H1 (cell line): ENCODE data around the gene GGN. TPM values are rescaled to one million over a fixed set of nuclear protein-coding genes. Genes with fewer than 3 reads are reported as not detected.

Experiments
- CTCF ChIA-PET: fragments of 300-600 bp; sonication (Branson Sonifier 250); formaldehyde crosslinking; loops from one replicate; lab custom pipeline; 2021; ENCODE audit not compliant: partially characterized antibody; lab: Charles Lee
- POLR2A ChIA-PET: fragments of 300-600 bp; sonication (Branson Sonifier 250); formaldehyde crosslinking; loops from one replicate; lab custom pipeline; 2021; ENCODE audit warnings: inconsistent platforms; ENCODE audit not compliant: partially characterized antibody; lab: Charles Lee
- DNase-seq, 2 experiments: peaks; one replicate each; pipeline versions ENCODE4 v3.0.0 to v3.0.0-alpha.2; 2010 to 2022; ENCODE audit warnings: low spot score in 2 of 2, low read depth in 1 of 2, mixed read lengths in 1 of 2
- FAIRE-seq: peaks from 2 replicates; lab custom pipeline; 2011; peaks lifted over from hg19 to GRCh38; lab: Jason Lieb, UNC
- H2AFZ ChIP-seq: 2 replicates; pipeline ENCODE4 v1.8.1; 2012; ENCODE audit warnings: low read length, inconsistent platforms
- H2AK5ac ChIP-seq: 2 replicates; pipeline ENCODE4 v1.6.1; 2013; ENCODE audit warnings: low read depth, low read length
- H2BK120ac ChIP-seq: replicated peaks from 2 replicates; pipeline ENCODE3; 2013; ENCODE audit warnings: low read depth, low read length, inconsistent platforms
- H2BK12ac ChIP-seq: 2 replicates; pipeline ENCODE4 v1.6.1; 2013; ENCODE audit warnings: low read depth, low read length
- H2BK15ac ChIP-seq: 2 replicates; pipeline ENCODE4 v1.6.1; 2013; ENCODE audit warnings: low read length
- H2BK20ac ChIP-seq: 2 replicates; pipeline ENCODE4 v1.6.1; 2013; ENCODE audit warnings: low read length
- H2BK5ac ChIP-seq: 2 replicates; pipeline ENCODE4 v1.6.1; 2013; ENCODE audit warnings: low read depth, low read length
- H3K14ac ChIP-seq: 2 replicates; pipeline ENCODE4 v1.6.1; 2013; ENCODE audit warnings: inconsistent platforms; ENCODE audit not compliant: insufficient read length
- H3K18ac ChIP-seq: 2 replicates; pipeline ENCODE4 v1.6.1; 2013; ENCODE audit warnings: low read length; ENCODE audit errors: extremely low read depth
- H3K23ac ChIP-seq: 2 replicates; pipeline ENCODE4 v1.6.1; 2013; ENCODE audit warnings: inconsistent platforms; ENCODE audit not compliant: insufficient read length
- H3K23me2 ChIP-seq: 2 replicates; pipeline ENCODE4 v1.6.1; 2013; ENCODE audit warnings: low read depth, low read length
- H3K27ac ChIP-seq: 2 replicates; pipeline ENCODE4 v1.6.1; 2011; ENCODE audit warnings: low read depth, low read length, inconsistent platforms
- H3K27me3 ChIP-seq, 4 experiments: replicated peaks in 1 of 4; 1 replicate in 1 of 4; 2 replicates in 3 of 4; pipeline versions ENCODE4 v1.6.1 to v1.8.1; 2011 to 2013; ENCODE audit warnings: low read length in 3 of 4, mild to moderate bottlenecking in 3 of 4, inconsistent platforms in 2 of 4, mixed read lengths in 2 of 4, moderate library complexity in 1 of 4; ENCODE audit not compliant: control insufficient read depth in 3 of 4, insufficient read depth in 3 of 4; ENCODE audit errors: extremely low read depth in 1 of 4
- H3K36me3 ChIP-seq, 4 experiments: 2 replicates each; pipeline versions ENCODE4 v1.6.1 to v1.8.1; 2011 to 2013; ENCODE audit warnings: mild to moderate bottlenecking in 4 of 4, low read length in 3 of 4, moderate library complexity in 2 of 4, control low read depth in 1 of 4, inconsistent platforms in 1 of 4; ENCODE audit not compliant: insufficient read depth in 4 of 4, control insufficient read depth in 2 of 4
- H3K4ac ChIP-seq: replicated peaks from 2 replicates; pipeline ENCODE3; 2013; ENCODE audit warnings: low read length, low read depth, mixed read lengths, inconsistent platforms; ENCODE audit not compliant: insufficient read length
- H3K4me1 ChIP-seq, 4 experiments: replicated peaks in 1 of 4; 1 replicate in 1 of 4; 2 replicates in 3 of 4; pipeline versions ENCODE4 v1.6.1 to v1.8.1; 2011 to 2013; ENCODE audit warnings: low read length in 3 of 4, inconsistent platforms in 2 of 4, mixed read lengths in 1 of 4; ENCODE audit not compliant: insufficient read depth in 4 of 4, control insufficient read depth in 3 of 4
- H3K4me2 ChIP-seq, 2 experiments: 2 replicates each; pipeline versions ENCODE4 v1.6.1 to v1.8.1; 2011 to 2013; ENCODE audit warnings: low read depth in 2 of 2, low read length in 2 of 2, control low read depth in 1 of 2, inconsistent platforms in 1 of 2, mild to moderate bottlenecking in 1 of 2; ENCODE audit not compliant: insufficient read depth in 1 of 2
- H3K4me3 ChIP-seq, 4 experiments: fragments of 200-600, 300-600 bp in 1 of 4; sonication (generic), shearing (Covaris generic), sonication (Bioruptor Twin) in 1 of 4; 2 replicates each; pipeline versions ENCODE4 v1.5.1 to v1.8.1; 2011 to 2016; ENCODE audit warnings: low read length in 4 of 4, low read depth in 3 of 4, control low read depth in 2 of 4, inconsistent platforms in 2 of 4, mild to moderate bottlenecking in 2 of 4, mixed read lengths in 1 of 4, moderate library complexity in 1 of 4; ENCODE audit not compliant: insufficient read depth in 2 of 4; ENCODE audit errors: extremely low read depth in 1 of 4
- H3K56ac ChIP-seq: replicated peaks from 2 replicates; pipeline ENCODE3; 2013; ENCODE audit warnings: low read depth, mild to moderate bottlenecking, mixed read lengths, low read length, inconsistent platforms; ENCODE audit not compliant: insufficient read length
- H3K79me1 ChIP-seq: 2 replicates; pipeline ENCODE4 v1.6.1; 2013; ENCODE audit warnings: low read depth, low read length, control low read depth
- H3K79me2 ChIP-seq, 2 experiments: 2 replicates each; pipeline versions ENCODE4 v1.6.1 to v1.8.1; 2012 to 2013; ENCODE audit warnings: low read length in 2 of 2, mild to moderate bottlenecking in 2 of 2, inconsistent platforms in 1 of 2; ENCODE audit not compliant: insufficient read depth in 2 of 2, control insufficient read depth in 1 of 2
- H3K9ac ChIP-seq, 4 experiments: replicated peaks in 1 of 4; 1 replicate in 1 of 4; 2 replicates in 3 of 4; pipeline versions ENCODE4 v1.6.1 to v1.8.1; 2011 to 2013; ENCODE audit warnings: low read depth in 3 of 4, low read length in 3 of 4, control low read depth in 2 of 4, mild to moderate bottlenecking in 2 of 4, moderate library complexity in 2 of 4, inconsistent platforms in 1 of 4; ENCODE audit errors: extremely low read depth in 1 of 4
- H3K9me3 ChIP-seq, 2 experiments: 2 replicates each; pipeline versions ENCODE4 v1.6.1 to v1.8.1; 2012 to 2013; ENCODE audit warnings: mild to moderate bottlenecking in 2 of 2, moderate library complexity in 2 of 2, control low read depth in 1 of 2, inconsistent platforms in 1 of 2, low read depth in 1 of 2, low read length in 1 of 2, mixed read lengths in 1 of 2; ENCODE audit not compliant: insufficient read depth in 2 of 2
- H4K20me1 ChIP-seq, 2 experiments: replicated peaks in 1 of 2; 2 replicates each; pipeline versions ENCODE3 to v1.8.1; 2011 to 2013; ENCODE audit warnings: inconsistent platforms in 2 of 2, low read length in 2 of 2, mild to moderate bottlenecking in 1 of 2; ENCODE audit not compliant: insufficient read depth in 2 of 2, control insufficient read depth in 1 of 2
- H4K5ac ChIP-seq: 2 replicates; pipeline ENCODE4 v1.6.1; 2013; ENCODE audit warnings: low read length, low read depth, mixed read lengths, inconsistent platforms; ENCODE audit not compliant: insufficient read length
- H4K8ac ChIP-seq: 2 replicates; pipeline ENCODE4 v1.8.0; 2013; ENCODE audit warnings: mild to moderate bottlenecking, moderate library complexity, low read length, inconsistent platforms; ENCODE audit not compliant: insufficient read depth; ENCODE audit errors: extremely low read depth
- H4K91ac ChIP-seq: replicated peaks from 2 replicates; pipeline ENCODE3; 2013; ENCODE audit warnings: low read length, mixed read lengths, inconsistent platforms; ENCODE audit not compliant: insufficient read length
- CBX8 ChIP-seq: fragments of 300-800, 300-1000 bp; sonication (generic); IDR thresholded peaks from 2 replicates; pipeline ENCODE4 v1.7.1; 2016; ENCODE audit warnings: low read depth, low read length, borderline replicate concordance
- POLR2A ChIP-seq, 2 experiments: IDR thresholded peaks; 1 replicate in 1 of 2; 2 replicates in 1 of 2; pipeline ENCODE4 v1.6.1; 2011; ENCODE audit warnings: low read depth in 2 of 2, low read length in 2 of 2, mild to moderate bottlenecking in 2 of 2; ENCODE audit errors: control extremely low read depth in 1 of 2
- RAD21 ChIP-seq, 2 experiments: IDR thresholded peaks in 1 of 2; conservative IDR thresholded peaks in 1 of 2; 2 replicates each; pipeline ENCODE4 v1.6.1; 2011; ENCODE audit warnings: low read depth in 2 of 2, low read length in 2 of 2, improper control_type of control experiment in 1 of 2, inconsistent platforms in 1 of 2, mild to moderate bottlenecking in 1 of 2, moderate library complexity in 1 of 2
- RFX5 ChIP-seq: IDR thresholded peaks from 2 replicates; pipeline ENCODE4 v1.6.1; 2011; ENCODE audit warnings: low read depth, low read length, improper control_type of control experiment, borderline replicate concordance
- SAP30 ChIP-seq: fragments of 300-600 bp; sonication (generic); IDR thresholded peaks from 2 replicates; pipeline ENCODE4 v1.7.1; 2012; ENCODE audit warnings: low read length, moderate library complexity, mild to moderate bottlenecking, inconsistent platforms; ENCODE audit not compliant: insufficient read depth, insufficient replicate concordance
- WGBS, 2 experiments: shearing (Covaris generic) in 1 of 2; methylation state at CpG; one replicate each; pipeline versions ENCODE4 v1.1.6 to v1.1.7; 2013 to 2015; ENCODE audit warnings: low lambda C conversion rate in 2 of 2, mixed read lengths in 2 of 2, inconsistent platforms in 1 of 2, low coverage in 1 of 2, missing lambda C conversion rate in 1 of 2; ENCODE audit not compliant: insufficient replicate concordance in 2 of 2, insufficient coverage in 1 of 2, insufficient read length in 1 of 2; ENCODE audit errors: extremely low coverage in 1 of 2, missing lambda C conversion rate in 1 of 2; 5-methylcytosine and 5-hydroxymethylcytosine counted together
- polyA plus RNA-seq, 7 experiments: library from polyadenylated mRNA; depleted of rRNA in 3 of 7; stranded (reverse) in 5 of 7; unstranded in 2 of 7; fragments of >200 nt in 5 of 7; fragments of 200-250 nt in 2 of 7; gene quantifications; 1 replicate in 5 of 7; 2 replicates in 1 of 7; 4 replicates in 1 of 7; pipeline versions ENCODE4 v1.2.1 to v1.2.3, GENCODE V29; 2011 to 2013; ENCODE audit warnings: missing spikeins in 2 of 7, mixed read lengths in 2 of 7
- total RNA-seq: library from RNA; stranded (reverse); fragmentation: NEBNext Ultra II Directional; extraction: Animal tissue kit (Norgen Biotek cat#: 25700); gene quantifications from 2 replicates; pipeline ENCODE4 v1.2.1, GENCODE V29; 2021

GGN gene
- total and polyA plus RNA-seq, 2 of the 8 experiments (the other 6 are each of a cell fraction or from before 2014, with no cell fraction given): 0.47 to 1.2 TPM

DNA sequence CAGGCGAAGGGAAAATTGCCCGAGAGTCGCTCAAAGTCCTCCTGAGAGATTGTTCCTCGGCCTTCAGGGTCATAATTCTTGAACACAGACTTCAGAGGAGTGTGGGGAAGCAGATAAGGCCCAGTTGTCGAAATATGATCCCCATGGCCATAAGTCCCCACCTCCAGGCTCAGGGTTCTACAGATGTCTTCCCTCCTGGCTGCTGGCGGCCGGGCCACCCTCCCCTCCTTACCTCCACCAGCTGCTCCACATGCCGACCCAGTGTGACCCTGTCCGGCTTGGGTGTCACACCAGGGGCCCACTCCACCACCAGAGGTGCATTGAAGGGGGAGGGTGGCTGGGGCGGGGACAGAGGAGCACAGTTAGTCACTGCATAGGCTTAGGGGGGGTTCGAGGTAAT lies 25.1 kb upstream of the GGN start:
- H2AK5ac ChIP-seq: no peak overlapping the region
- no peak overlapping the region; the same call in 1 of the 2 replicates for H4K8ac ChIP-seq
- H3K4me3 ChIP-seq: no peak overlapping the region
- peaks cover 0 to 2% (median 0%) of the 10 kb centered on the region in 4 experiments; a peak in 1 of 7 replicates for H3K27me3 ChIP-seq
- H4K91ac ChIP-seq: no peak overlapping the region
- no peak overlapping the region for H3K18ac ChIP-seq
- no peak overlapping the region for H3K56ac ChIP-seq
- H3K4ac ChIP-seq: no peak overlapping the region
- H3K79me2 ChIP-seq: no peaks in the 10 kb centered on the region
- 85% methylated on average over 9 of the region's 11 CpGs; no CpG with 5 or more reads in 1 of the 2 experiments for WGBS, 2 experiments
- H3K79me1 ChIP-seq: no peaks in the 10 kb centered on the region; the same call in 1 of the 2 replicates
- FAIRE-seq (no peak), DNase-seq (no peak)
- H3K27ac ChIP-seq: no peak overlapping the region
- no peak overlapping the region for H2BK15ac ChIP-seq
- no peak overlapping the region for H2BK12ac ChIP-seq
- H2AFZ ChIP-seq: no peak overlapping the region
- no peak overlapping the region for H2BK120ac ChIP-seq
- no peak overlapping the region for H4K5ac ChIP-seq
- no peak overlapping the region for H2BK20ac ChIP-seq
- H4K20me1 ChIP-seq: no peaks in the 10 kb centered on the region
- H3K4me2 ChIP-seq: no peak overlapping the region
- peaks cover 3% of the 10 kb centered on the region for H3K23me2 ChIP-seq
- H3K23ac ChIP-seq: no peak overlapping the region
- ChIA-PET CTCF (interaction anchor here (0.8 to 5.7 kb wide), 3 partner anchors 10 to 40 kb away, joined by 4 to 32 read pairs (median 4); partner anchors contain the start of gene FAM98C), POLR2A (interaction anchor here (0.8 to 1.2 kb wide), 5 partner anchors 9 to 191 kb away, joined by 3 to 4 read pairs (median 3); no protein-coding TSS in a partner anchor)
- no peak overlapping the region for H2BK5ac ChIP-seq
- peaks cover 0 to 7% (median 6%) of the 10 kb centered on the region in 4 experiments; a peak in 5 of 7 replicates for H3K4me1 ChIP-seq
- H3K9ac ChIP-seq: no peak overlapping the region
- H3K9me3 ChIP-seq: no peaks in the 10 kb centered on the region
- no peak overlapping the region for H3K14ac ChIP-seq
- H3K36me3 ChIP-seq: no peaks in the 10 kb centered on the region
- TF ChIP-seq RAD21 (IDR thresholded peaks at IDR 0.05 in 1 of 2, conservative IDR thresholded peaks at IDR 0.05 in 1 of 2; ENCODE audit: low read depth in 2 of 2, low read length in 2 of 2): no peak
- no peak for TF ChIP-seq CBX8
- no peak for TF ChIP-seq RFX5
- TF ChIP-seq SAP30: no peak
- TF ChIP-seq POLR2A (IDR thresholded peaks at IDR 0.05; ENCODE audit: control extremely low read depth in 1 of 2, low read depth in 2 of 2, low read length in 2 of 2): no peak
